OCI-M2 (cell line): Measurements from ENCODE around the gene LACTB.
A peak's percentile ranks its signal among the peaks of the same experiment; 100 is the strongest.

Experiments
- DNase-seq: peaks from one replicate; lab custom pipeline; 2025; ENCODE audit not compliant: unreplicated experiment; lab: John Stamatoyannopoulos, UW

The LACTB gene

GRCh38 chr15:63166219-63166618 is 44.6 kb downstream of the LACTB start:
- no peak for DNase-seq

DNA sequence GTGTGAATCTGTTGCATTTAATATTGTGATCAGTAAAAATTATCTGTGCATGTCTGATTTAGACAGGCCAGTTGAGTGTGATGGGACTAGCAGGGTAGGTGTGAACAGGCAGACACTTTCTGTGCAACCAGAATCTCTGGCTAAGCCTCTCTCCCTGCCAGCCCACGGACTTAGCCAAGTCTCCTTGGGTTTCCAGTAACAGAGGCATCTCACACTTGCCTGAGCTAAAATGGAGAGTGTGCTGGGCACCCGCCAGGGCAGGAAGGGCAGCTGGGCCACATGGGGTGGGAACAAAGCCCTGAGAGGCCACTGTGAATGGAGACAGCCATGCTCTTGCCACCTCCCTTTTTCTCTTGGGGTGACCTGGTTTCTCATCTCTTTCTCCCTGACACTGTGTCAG is 48.1 kb downstream of the LACTB start:
- no peak for DNase-seq

- no peak for DNase-seq
These were observed 50.7 kb downstream of the LACTB start for GRCh38 chr15:63172376-63172775.

GRCh38 chr15:63172851-63173451 is 51.3 kb downstream of the LACTB start:
- DNase-seq: no peak

DNA sequence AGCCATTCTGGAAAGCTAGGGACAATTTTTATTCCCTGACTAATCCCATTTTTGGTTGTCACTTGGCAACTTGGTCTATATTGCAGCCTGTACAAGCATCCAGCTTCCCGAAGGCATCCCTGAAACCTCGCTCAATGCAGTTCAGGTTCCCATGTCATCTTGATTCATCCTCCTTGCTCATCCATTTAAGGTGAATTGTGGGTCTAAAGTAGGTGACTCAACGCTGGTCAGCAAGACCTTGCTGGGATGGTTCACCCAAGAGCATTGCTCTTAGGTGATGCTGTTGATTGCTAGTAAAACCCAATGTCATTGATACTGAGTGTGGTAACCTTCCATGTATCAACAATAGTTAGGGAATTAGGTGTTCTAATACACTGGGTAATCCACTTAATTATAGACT is 54.6 kb downstream of the LACTB start:
- no peak for DNase-seq

DNA sequence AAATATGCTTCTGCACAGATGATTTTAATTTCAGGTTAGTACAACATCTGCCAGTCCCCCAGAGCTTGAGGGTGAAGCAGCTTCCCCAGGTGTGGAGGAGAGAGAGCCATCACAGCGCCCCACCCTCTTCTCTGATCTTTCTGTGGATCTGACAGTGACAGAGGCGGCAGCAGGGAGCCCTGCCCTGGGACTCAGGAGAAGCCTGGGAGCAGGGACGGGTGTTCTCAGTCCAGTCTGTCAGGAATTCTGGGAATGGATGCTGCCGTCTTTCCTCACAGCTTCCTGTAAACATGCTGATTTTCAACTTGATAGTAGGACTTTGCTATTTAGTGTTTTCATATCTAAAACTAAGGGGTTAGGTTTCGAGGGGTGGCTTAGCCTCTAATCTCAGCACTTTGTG is 56.4 kb downstream of the LACTB start:
- DNase-seq: no peak

DNA sequence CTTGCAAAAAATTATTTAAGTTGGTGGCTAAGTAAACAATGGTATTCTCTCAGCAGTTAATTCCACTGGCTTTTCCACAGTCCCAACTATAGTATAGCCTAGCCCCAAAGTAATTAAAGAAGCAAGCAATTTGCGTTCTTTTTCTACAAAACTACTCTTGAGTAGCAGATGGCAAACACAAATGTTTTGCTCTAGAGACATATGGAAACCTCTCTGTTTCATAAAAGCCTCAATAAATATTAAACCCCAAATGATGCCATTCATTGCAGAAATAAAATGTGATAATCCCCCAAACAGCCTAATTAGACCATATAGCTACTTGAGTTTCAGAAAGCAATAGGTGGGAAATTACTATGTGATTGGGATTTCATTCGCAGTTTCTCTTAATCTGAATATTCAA is 59.1 kb downstream of the LACTB start:
- no peak for DNase-seq

GRCh38 chr15:63181648-63182047 is 60.0 kb downstream of the LACTB start:
- no peak for DNase-seq

DNA sequence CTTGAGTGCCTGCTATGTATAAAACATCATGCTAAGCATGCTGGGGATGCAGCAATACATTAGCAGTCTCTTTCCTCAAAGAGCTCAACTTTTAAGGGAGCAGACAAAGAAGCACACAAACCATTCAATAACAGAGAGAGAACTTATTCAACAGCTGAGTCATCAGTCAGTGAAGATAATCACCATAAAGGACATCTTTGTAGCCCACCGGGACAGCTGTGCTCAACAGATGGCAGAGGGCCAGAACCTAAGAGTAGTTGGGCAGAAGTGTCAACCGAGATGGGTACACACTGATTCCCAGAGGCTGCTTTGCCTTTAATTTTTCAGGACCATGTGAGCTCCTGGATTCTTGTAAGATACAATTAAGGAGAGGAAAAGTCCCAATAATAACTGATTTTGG is 63.5 kb downstream of the LACTB start:
- DNase-seq: no peak

GRCh38 chr15:63186065-63186464 is 64.4 kb downstream of the LACTB start:
- no peak for DNase-seq

- DNase-seq: no peak
These were observed 66.0 kb downstream of the LACTB start for GRCh38 chr15:63187589-63188226.

GRCh38 chr15:63188247-63188925 is 66.7 kb downstream of the LACTB start:
- DNase-seq: no peak

DNA sequence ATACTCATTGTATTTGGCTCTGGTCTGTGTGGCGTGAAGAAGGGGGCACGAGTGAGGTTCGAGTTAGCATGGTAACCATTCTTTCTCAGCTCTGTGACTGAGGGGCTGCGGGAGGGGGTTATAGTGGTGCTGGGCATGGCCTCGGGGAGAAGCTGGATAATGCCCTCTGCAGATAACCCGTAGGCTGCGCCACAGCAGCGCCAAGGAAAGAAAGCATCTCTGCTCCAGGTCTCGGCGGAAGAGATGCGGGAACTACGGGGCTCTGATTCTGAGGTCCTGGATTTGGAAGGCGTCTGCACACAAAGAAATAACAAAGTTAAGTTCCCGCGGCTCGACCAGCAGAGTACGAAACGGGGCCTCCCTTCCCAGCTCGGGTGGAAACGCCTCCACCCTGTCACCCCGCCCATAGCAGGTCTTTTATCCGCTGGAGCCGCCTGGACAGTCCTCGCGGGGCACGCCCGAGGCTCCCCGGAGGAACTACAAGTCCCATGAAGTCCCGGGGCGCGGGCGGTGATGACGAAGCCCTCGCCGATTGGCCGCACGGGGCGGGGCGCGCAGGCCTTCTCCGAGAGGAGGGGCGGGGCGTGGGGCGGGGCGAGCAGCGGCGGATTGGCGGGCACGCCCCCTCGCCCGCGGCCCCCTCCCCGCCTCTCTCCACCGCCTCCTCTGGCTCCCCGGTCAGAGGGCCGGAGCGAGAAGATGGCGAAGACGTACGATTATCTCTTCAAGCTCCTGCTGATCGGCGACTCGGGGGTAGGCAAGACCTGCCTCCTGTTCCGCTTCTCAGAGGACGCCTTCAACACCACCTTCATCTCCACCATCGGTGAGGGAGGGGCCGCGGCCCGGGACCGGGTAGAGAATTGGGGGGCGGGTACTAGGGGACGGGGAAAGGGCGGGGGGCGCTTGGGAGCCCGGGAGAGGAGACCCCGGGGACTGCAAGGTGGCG is 67.5 kb downstream of the LACTB start, which contains the start of gene RAB8B:
RAB8B (plus strand) TSS at position 681 of the 946 bp plus-strand sequence; CDS start at position 700, 19 bp downstream.
- DNase-seq: peak; percentile 64

DNA sequence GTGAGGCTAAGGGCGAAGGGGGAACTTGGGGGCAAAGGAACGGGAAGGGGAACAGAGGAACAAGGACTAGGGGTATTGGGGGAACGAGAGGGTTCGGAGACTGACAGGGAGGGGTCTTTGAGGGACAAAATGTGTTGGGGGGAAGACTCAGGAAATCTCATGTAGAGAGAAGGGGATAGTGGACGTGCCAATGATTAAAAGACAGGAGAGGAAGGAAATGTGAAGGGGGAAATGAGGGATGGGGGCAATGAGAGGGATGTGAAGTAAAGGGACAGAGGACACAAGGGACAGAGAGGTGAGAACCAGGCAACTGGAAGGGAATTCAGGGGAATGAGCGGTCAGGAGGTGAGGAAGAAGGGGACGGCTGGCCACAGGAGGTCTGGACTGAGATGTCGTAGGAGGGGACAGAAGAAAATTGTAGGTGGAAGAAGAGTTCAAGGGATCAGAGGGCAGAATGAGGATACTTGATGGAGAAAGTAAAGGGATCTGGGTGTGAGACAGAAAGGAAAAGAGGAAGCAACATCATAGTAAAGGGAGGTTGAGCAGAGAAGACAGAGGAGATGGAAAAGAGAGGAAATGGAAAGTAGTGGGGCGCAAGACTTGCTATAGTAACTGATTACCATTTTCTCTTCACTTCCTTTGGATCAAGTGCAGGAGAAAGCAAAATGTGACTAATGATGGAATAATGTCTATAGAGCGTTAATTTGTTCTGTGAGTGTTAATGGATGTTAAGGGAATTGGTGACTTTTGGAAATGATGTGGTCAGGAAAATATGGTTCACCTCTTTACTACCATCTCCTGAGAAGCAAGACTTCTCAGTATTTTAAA is 68.5 kb downstream of the LACTB start:
- DNase-seq: no peak

- DNase-seq: no peak
These were observed 69.3 kb downstream of the LACTB start for GRCh38 chr15:63190769-63191649.
